ENCODE data around the gene XRCC3. TPM values are rescaled to one million over a fixed set of nuclear protein-coding genes. Genes with fewer than 3 reads are reported as not detected.

XRCC3 gene
- total and polyA plus RNA-seq, 12 donors: 1.0 to 4.4 (median 3.0) TPM

DNA sequence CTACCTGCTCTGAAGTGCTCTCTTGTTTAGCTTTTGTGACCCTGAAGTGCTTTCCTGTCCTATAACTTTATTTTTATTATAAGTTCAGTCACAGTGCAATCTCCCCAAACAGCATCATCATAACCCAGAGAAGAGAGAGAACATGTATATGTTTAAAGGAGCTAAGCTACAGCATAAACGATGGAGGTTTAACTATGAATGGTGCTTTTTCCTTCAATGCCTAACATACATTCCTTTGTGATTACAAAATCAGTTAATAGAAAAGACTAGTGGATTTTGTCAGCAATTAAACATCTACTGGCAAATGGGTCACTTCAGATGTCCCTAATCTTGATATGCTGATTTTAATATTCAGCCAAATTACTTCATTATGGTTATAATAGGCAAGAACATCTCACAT lies 46.8 kb upstream of the XRCC3 start:
- no peaks in the 10 kb centered on the region for H3K27me3 ChIP-seq
- H3K4me1 ChIP-seq: peaks cover 0 to 18% (median 8%) of the 10 kb centered on the region in 9 donors
- H3K36me3 ChIP-seq: peaks cover 0 to 49% (median 3%) of the 10 kb centered on the region in 9 donors
- H3K27ac ChIP-seq: no peak overlapping the region
- intact Hi-C loops (cut with DNase I): no loop called here
- no peaks in the 10 kb centered on the region for H3K9me3 ChIP-seq
- WGBS, 2 donors: 55 to 61% methylated on average over 1 of the region's 1 CpG
- H3K4me3 ChIP-seq: no peak overlapping the region
- TF ChIP-seq, protein P1, sequence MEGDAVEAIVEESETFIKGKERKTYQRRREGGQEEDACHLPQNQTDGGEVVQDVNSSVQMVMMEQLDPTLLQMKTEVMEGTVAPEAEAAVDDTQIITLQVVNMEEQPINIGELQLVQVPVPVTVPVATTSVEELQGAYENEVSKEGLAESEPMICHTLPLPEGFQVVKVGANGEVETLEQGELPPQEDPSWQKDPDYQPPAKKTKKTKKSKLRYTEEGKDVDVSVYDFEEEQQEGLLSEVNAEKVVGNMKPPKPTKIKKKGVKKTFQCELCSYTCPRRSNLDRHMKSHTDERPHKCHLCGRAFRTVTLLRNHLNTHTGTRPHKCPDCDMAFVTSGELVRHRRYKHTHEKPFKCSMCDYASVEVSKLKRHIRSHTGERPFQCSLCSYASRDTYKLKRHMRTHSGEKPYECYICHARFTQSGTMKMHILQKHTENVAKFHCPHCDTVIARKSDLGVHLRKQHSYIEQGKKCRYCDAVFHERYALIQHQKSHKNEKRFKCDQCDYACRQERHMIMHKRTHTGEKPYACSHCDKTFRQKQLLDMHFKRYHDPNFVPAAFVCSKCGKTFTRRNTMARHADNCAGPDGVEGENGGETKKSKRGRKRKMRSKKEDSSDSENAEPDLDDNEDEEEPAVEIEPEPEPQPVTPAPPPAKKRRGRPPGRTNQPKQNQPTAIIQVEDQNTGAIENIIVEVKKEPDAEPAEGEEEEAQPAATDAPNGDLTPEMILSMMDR (IDR thresholded peaks at IDR 0.05): no peak
- DNase-seq (no peak), ATAC-seq (no peak)

DNA sequence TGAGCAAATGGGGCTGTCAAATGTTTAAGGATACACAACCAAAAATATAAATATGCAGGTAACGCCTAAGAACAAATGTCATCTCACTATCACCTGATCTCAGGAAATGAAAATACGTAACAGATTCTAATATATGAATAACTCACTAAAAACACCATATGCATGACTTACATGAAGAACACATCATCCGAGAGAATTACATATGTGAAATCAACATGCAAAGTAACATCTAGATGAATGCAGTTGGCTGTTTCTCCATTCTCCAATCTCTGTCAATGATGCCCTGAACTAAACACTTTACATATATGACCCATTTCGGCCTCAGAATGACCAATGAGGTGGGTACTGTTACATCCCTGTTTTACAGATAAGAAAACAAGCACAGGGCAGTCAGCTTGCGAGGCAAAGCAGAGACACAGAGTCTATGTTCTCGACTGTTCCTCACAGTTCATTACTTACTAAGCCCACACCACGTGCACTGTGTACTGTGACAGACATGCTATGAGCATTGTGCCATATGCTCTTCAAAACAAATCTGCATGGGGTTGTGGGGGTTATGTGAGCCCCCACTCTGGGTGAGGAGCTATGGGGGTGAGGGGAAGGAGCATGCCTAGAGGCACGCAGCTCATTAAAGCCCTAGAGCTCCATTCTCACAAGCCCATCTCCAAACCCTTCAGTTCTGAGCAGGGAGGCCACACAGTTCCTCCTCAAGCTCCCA lies 43.0 kb upstream of the XRCC3 start:
- DNase-seq (no peak), ATAC-seq (peak in 2 of 8 donors; percentile 28 to 42)
- Histone ChIP-seq H3K27ac (no peak overlapping the region), H3K4me1 (peaks cover 0 to 8% (median 0%) of the 10 kb centered on the region in 9 donors), H3K4me3 (no peak overlapping the region), H3K27me3 (no peaks in the 10 kb centered on the region), H3K9me3 (no peaks in the 10 kb centered on the region), H3K36me3 (peaks cover 0 to 65% (median 8%) of the 10 kb centered on the region in 9 donors)
- WGBS, 2 donors: 90 to 92% methylated on average over 8 of the region's 8 CpGs
- intact Hi-C loops (cut with DNase I): no loop called here
- TF ChIP-seq, protein P1 (IDR thresholded peaks at IDR 0.05): no peak

DNA sequence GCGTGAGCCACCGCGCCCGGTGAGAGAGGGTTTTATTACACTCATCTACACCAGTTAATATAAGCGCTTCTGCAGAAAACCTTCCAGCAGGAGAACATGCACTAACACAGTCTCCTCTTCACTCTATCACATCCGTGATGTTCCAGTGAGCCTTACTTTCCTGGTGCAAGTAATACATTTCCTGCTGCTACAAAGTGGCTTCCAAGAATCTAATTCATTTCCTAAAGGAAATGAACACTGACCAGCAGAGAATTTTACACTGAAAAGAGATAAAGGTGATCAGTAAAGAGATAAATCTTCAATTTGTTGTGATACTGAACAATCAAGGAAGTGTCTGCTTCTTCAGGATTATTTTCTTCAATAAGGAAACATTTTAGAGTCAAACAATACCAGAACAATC lies 39.8 kb upstream of the XRCC3 start:
- Histone ChIP-seq H3K4me3 (no peak overlapping the region), H3K9me3 (no peaks in the 10 kb centered on the region), H3K27me3 (no peaks in the 10 kb centered on the region), H3K4me1 (peaks cover 0 to 8% (median 0%) of the 10 kb centered on the region in 9 donors), H3K27ac (no peak overlapping the region), H3K36me3 (peaks cover 0 to 74% (median 23%) of the 10 kb centered on the region in 9 donors)
- intact Hi-C loops (cut with DNase I): no loop called here
- WGBS, 2 donors: 82 to 87% methylated on average over 6 of the region's 6 CpGs
- ATAC-seq: no peak
- TF ChIP-seq, protein P1 (IDR thresholded peaks at IDR 0.05): no peak
- DNase-seq: no peak

DNA sequence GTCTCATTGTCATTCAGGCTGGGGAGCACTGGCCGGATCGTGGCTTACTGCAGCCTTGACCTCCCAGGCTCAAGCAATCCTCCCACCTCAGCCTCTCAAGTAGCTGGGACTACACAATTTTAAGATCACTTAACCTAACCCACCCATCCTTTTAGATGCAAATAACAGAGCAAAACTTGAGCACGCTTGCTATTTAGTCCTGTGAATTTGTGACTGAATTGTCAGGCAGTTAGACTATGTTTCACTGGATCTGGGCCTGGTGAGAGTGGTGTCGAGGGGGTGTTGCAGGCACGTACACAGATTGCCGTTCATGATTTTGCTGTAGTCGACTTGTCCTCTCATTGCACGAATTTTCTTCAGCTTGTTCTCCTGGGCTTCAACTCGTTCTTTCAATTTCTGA lies 38.5 kb upstream of the XRCC3 start:
- WGBS, 2 donors: 80 to 84% methylated on average over 9 of the region's 9 CpGs

More for the DNA sequence above, 38.5 kb upstream of the XRCC3 start:
- peaks cover 0 to 87% (median 34%) of the 10 kb centered on the region in 9 donors for H3K36me3 ChIP-seq
- H3K9me3 ChIP-seq: no peaks in the 10 kb centered on the region
- no peak for ATAC-seq
- no peak for DNase-seq
- intact Hi-C loops (cut with DNase I): no loop called here
- peaks cover 0 to 8% (median 0%) of the 10 kb centered on the region in 9 donors for H3K4me1 ChIP-seq
- H3K4me3 ChIP-seq: no peak overlapping the region
- no peaks in the 10 kb centered on the region for H3K27me3 ChIP-seq
- no peak overlapping the region for H3K27ac ChIP-seq
- TF ChIP-seq, protein P1 (IDR thresholded peaks at IDR 0.05): no peak
